Colonic mucosa (tissue), 4 donors: ENCODE data around the gene MAN2A2. TPM values are rescaled to one million over a fixed set of nuclear protein-coding genes. Genes with fewer than 3 reads are reported as not detected.

Source experiments
- DNase-seq: peaks from one replicate; pipeline ENCODE4 v3.0.0-alpha.2; 2020
- H3K27ac ChIP-seq: fragments of 200-600 bp; one replicate; pipeline ENCODE4 v1.8.0; 2021
- H3K27me3 ChIP-seq: fragments of 200-600 bp; one replicate; pipeline ENCODE4 v1.8.0; 2021
- H3K36me3 ChIP-seq: fragments of 200-600 bp; one replicate; pipeline ENCODE4 v1.8.0; 2021
- H3K4me1 ChIP-seq: fragments of 200-600 bp; one replicate; pipeline ENCODE4 v1.8.0; 2021; ENCODE audit warnings: mild to moderate bottlenecking
- H3K4me3 ChIP-seq: fragments of 200-600 bp; one replicate; pipeline ENCODE4 v1.8.0; 2021
- H3K9ac ChIP-seq, 2 donors: one replicate each; pipeline ENCODE4 v1.7.0; 2013; ENCODE audit warnings: control low read depth in 2 of 2, low read depth in 2 of 2, low read length in 2 of 2
- H3K9me3 ChIP-seq: fragments of 200-600 bp; one replicate; pipeline ENCODE4 v1.8.0; 2021
- CTCF ChIP-seq: fragments of 200-600 bp; IDR thresholded peaks from one replicate; pipeline ENCODE4 v1.8.0; 2022; ENCODE audit warnings: antibody characterized with exemption, mild to moderate bottlenecking
- intact Hi-C: fragments of 100-400 bp; cut with DNase I; formaldehyde crosslinking; loops from one replicate; pipeline ENCODE4 v1.14.1; 2022
- total RNA-seq, 2 donors: library from RNA; stranded (reverse); fragmentation: NEBNext Ultra II Directional in 1 of 2; extraction: Animal tissue kit (Norgen Biotek cat#: 25700) in 1 of 2; gene quantifications; one replicate each; pipeline ENCODE4 v1.2.1, GENCODE V29; 2021
- donor health status: healthy.
- donor health status: DM: no; HTN: no; CAD: no.
- donor health status: DM: no; HTN: no; CAD: no.

The MAN2A2 gene
- total RNA-seq, 2 donors from 2014 or later, result 34.2 to 66.4 TPM

DNA sequence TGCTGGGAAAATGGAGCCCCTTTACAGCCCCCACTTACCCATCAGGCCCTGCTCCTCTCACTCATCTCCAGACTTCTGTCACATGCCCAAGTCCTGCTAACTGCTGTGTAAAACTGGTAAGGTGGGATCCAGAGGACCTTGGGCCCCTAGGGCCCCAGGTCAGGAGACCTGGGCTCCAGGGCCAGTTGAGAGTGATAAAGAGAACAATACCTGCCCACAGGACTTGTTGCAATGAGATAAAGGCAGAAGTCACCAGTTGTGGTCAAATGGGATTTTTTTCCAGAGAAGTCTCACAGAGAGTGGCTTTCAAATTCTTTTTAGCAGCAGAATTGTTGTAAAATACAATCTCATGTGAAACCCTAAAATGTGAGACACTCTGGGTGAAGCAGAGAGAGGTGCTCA, 34.0 kb upstream of the MAN2A2 start:
- H3K4me3 ChIP-seq, result no peak overlapping the region
- peaks cover 38% of the 10 kb centered on the region for H3K4me1 ChIP-seq
- peak overlapping the region in 1 of 2 donors; percentile 85 for H3K9ac ChIP-seq
- H3K36me3 ChIP-seq, result no peaks in the 10 kb centered on the region
- DNase-seq, result no peak
- intact Hi-C loops, result no loop called here
- no peaks in the 10 kb centered on the region for H3K27me3 ChIP-seq
- H3K9me3 ChIP-seq, result no peaks in the 10 kb centered on the region
- peak overlapping the region; percentile 88 for H3K27ac ChIP-seq
- TF ChIP-seq CTCF, result no peak

- peak overlapping the region in 1 of 2 donors; percentile 85 for H3K9ac ChIP-seq
- peaks cover 40% of the 10 kb centered on the region for H3K4me1 ChIP-seq
- no peaks in the 10 kb centered on the region for H3K27me3 ChIP-seq
- no peaks in the 10 kb centered on the region for H3K36me3 ChIP-seq
- H3K9me3 ChIP-seq, result no peaks in the 10 kb centered on the region
- peak; percentile 72 for DNase-seq
- TF ChIP-seq CTCF, result no peak
- no peak overlapping the region for H3K4me3 ChIP-seq
- H3K27ac ChIP-seq, result peak overlapping the region; percentile 88
- intact Hi-C loops, result no loop called here
Observed at GRCh38 chr15:90869601-90870353, 33.3 kb upstream of the MAN2A2 start.

DNA sequence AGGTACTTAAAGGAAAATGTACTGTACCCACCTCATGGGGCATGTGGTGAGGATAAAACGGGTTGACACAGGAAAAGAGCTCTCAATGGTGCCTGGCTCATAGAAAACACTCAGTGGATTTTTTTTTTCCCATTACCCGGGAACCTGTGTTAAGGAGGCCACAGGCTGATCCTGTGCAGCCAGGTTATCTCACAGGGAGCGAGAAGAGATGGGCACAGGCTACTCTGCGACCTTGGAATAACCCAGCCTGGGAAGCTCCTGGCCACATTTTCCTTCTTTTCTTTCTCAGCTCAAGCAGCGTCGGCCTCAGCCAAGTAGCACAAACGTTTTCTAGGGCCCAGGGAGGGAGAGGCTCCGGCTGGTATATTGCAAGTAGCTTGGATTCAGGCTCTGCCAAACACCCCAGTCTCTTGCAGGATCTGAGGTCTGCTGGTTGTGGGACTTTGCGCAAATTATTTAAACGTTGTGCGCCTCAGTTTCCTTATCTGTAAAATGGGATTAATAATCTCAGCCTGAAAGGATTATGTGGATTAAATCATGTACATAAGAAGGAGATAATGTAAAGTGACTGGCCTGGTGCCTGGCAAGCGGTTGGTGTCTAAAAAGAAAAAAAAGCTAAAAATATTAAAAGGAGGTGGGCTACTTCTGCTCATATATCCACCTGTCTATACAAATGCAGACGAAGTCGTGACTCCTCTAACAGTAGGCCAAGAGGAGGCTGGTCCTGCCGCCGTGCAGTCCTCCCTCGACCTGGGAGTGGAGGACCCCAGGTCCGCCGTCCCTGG, 32.6 kb upstream of the MAN2A2 start:
- no peak for TF ChIP-seq CTCF
- Histone ChIP-seq H3K27me3 (no peaks in the 10 kb centered on the region), H3K9ac (peak overlapping the region; percentile 85 to 93), H3K36me3 (no peaks in the 10 kb centered on the region), H3K4me3 (peak overlapping the region; percentile 81), H3K4me1 (peaks cover 40% of the 10 kb centered on the region), H3K27ac (peak overlapping the region; percentile 88), H3K9me3 (no peaks in the 10 kb centered on the region)
- intact Hi-C loops, result no loop called here
- DNase-seq, result peak; percentile 36

DNA sequence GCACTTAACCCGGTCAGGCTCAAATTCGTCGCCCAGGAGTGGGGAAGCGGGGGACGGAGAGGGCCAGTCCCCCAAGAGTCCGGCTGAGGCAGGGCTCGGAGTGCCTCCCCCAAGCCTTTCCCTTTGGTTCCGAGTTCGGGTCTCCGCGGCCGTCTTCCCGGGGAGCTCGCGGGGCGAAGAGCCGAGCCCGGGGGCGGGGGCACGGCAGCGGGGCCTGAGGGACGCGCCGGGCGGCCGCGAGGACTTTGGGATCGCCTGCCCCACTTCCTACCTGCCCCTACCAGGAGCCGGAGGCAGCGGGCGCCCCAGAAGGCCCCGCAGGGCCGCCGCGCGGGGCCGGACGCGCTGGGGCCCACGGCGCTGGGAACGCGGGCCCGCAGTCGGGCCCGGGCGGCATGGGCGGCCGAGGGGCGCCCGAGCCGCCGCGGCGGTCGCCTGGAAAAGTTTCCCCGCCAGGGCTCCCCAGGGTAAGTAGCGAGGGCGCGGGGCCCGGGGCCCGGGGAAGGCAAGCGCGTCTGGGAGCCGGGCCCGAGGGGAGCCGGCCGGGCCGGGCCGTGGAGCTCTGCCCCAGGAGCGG, 31.9 kb upstream of the MAN2A2 start:
- peak overlapping the region; percentile 85 to 93 for H3K9ac ChIP-seq
- no peaks in the 10 kb centered on the region for H3K9me3 ChIP-seq
- H3K27me3 ChIP-seq, result no peaks in the 10 kb centered on the region
- no peaks in the 10 kb centered on the region for H3K36me3 ChIP-seq
- peak overlapping the region; percentile 88 for H3K27ac ChIP-seq
- intact Hi-C loops, result no loop called here
- peak; percentile 47 for DNase-seq
- peaks cover 40% of the 10 kb centered on the region for H3K4me1 ChIP-seq
- TF ChIP-seq CTCF, result no peak
- peak overlapping the region; percentile 81 for H3K4me3 ChIP-seq

DNA sequence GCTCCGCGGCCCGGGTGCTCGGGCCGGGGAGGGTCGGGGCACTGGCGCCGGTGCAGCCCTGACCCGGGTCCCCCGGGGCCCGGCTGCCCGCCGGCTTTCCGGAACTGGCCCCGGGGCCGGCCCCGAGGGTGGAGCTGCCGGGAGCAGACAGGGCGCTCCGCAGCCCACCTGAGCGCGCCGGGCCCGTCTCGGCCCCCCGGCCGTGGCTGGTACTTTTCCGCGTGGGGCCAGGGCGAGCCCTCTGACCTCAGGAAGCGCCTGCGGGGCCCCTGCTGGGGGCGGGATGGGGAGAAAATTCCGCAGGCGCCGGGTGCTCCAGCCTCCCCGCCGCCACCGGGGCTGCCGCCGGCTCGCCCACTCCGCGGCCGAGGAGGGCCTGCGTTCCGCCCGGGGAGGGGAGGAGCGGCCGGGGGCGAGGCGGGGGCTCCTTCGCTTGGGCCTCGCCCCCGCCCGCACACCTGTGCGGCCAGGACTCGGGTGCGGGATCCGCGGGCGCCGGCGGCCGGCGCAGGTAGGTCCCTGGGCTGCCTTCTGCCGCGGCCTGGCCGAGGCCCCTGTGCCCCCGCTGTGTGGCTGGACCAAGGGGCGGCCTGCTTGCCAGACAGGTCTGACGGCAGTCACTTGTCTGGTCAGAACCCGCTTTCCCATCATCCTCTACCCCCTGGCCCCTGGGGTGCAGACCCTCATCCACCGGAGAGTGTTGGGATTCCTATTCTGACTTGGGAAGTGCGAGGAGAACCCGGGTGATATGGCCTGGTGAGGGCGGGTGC, 31.2 kb upstream of the MAN2A2 start:
- TF ChIP-seq CTCF, result no peak
- peaks cover 40% of the 10 kb centered on the region for H3K4me1 ChIP-seq
- peak; percentile 58 for DNase-seq
- no peaks in the 10 kb centered on the region for H3K9me3 ChIP-seq
- intact Hi-C loops, result no loop called here
- H3K9ac ChIP-seq, result peak overlapping the region; percentile 85 to 93
- no peaks in the 10 kb centered on the region for H3K27me3 ChIP-seq
- H3K27ac ChIP-seq, result peak overlapping the region; percentile 88
- peak overlapping the region; percentile 81 for H3K4me3 ChIP-seq
- peaks cover 5% of the 10 kb centered on the region for H3K36me3 ChIP-seq
